CD4-positive, alpha-beta T cell (primary cell): Measurements from ENCODE around the gene TBC1D28. TPM values are rescaled to one million over a fixed set of nuclear protein-coding genes. Genes with fewer than 3 reads are reported as not detected.
"Not testable (repeated sequence)": the region's sequence is repeated elsewhere in the genome, so short reads cannot be mapped to it uniquely, and the experiment has no call there.

Experiments used
- ATAC-seq: fragments of 200-7000 bp; cut with Tn5 transposase; one replicate; pipeline ENCODE4 v1.10.0; 2022; ENCODE audit warnings: mild to moderate bottlenecking; ENCODE audit not compliant: poor library complexity
- CTCF ChIA-PET: fragments of 350-600 bp; sonication (Branson Sonifier 250); formaldehyde crosslinking; loops from one replicate; lab custom pipeline; 2021; ENCODE audit warnings: antibody characterized with exemption, inconsistent platforms; lab: Charles Lee
- POLR2A ChIA-PET: fragments of 350-600 bp; sonication (Branson Sonifier 250); formaldehyde crosslinking; loops from one replicate; lab custom pipeline; 2021; ENCODE audit warnings: antibody characterized with exemption, inconsistent platforms; lab: Charles Lee
- DNase-seq, 14 experiments: peaks; one replicate each; pipeline ENCODE4 v3.0.0-alpha.2; 2013 to 2020; ENCODE audit warnings: mixed read lengths in 2 of 14
- H3K27ac ChIP-seq, 2 donors: one replicate each; pipeline versions ENCODE4 v1.5.1 to v1.7.0; 2013; ENCODE audit warnings: low read length in 2 of 2, low read depth in 1 of 2, mild to moderate bottlenecking in 1 of 2
- H3K27me3 ChIP-seq, 2 experiments: 1 replicate in 1 of 2; 2 replicates in 1 of 2; pipeline versions ENCODE4 v1.6.1 to v1.7.0; 2013; ENCODE audit warnings: low read length in 2 of 2, control low read depth in 1 of 2, mild to moderate bottlenecking in 1 of 2, moderate library complexity in 1 of 2; ENCODE audit not compliant: insufficient read depth in 2 of 2, control insufficient read depth in 1 of 2
- H3K36me3 ChIP-seq: one replicate; pipeline ENCODE4 v1.6.1; 2013; ENCODE audit warnings: low read length, control low read depth; ENCODE audit not compliant: insufficient read depth
- H3K4me1 ChIP-seq: one replicate; pipeline ENCODE4 v1.6.1; 2013; ENCODE audit warnings: low read length, control low read depth; ENCODE audit not compliant: insufficient read depth
- H3K4me3 ChIP-seq: one replicate; pipeline ENCODE4 v1.5.1; 2013; ENCODE audit warnings: mild to moderate bottlenecking, low read length, moderate library complexity
- H3K9me3 ChIP-seq, 2 experiments: 1 replicate in 1 of 2; 2 replicates in 1 of 2; pipeline versions ENCODE4 v1.6.1 to v1.7.0; 2013; ENCODE audit warnings: low read length in 2 of 2, mild to moderate bottlenecking in 2 of 2, control low read depth in 1 of 2, moderate library complexity in 1 of 2; ENCODE audit not compliant: control insufficient read depth in 1 of 2, insufficient read depth in 1 of 2
- H3K27ac Mint-ChIP-seq: one replicate; pipeline ENCODE4 v1.8.0; 2020; ENCODE audit warnings: mixed read lengths
- H3K27me3 Mint-ChIP-seq: one replicate; pipeline ENCODE4 v1.8.0; 2021; ENCODE audit warnings: mixed read lengths
- H3K36me3 Mint-ChIP-seq: one replicate; pipeline ENCODE4 v1.8.0; 2021; ENCODE audit warnings: low read depth, mixed read lengths
- H3K4me1 Mint-ChIP-seq: one replicate; pipeline ENCODE4 v1.8.0; 2021; ENCODE audit warnings: low read depth, mixed read lengths
- H3K4me3 Mint-ChIP-seq: one replicate; pipeline ENCODE4 v1.8.0; 2020; ENCODE audit warnings: mild to moderate bottlenecking, mixed read lengths
- H3K9me3 Mint-ChIP-seq: one replicate; pipeline ENCODE4 v1.8.0; 2020; ENCODE audit warnings: mixed read lengths
- intact Hi-C, 2 experiments: fragments of 100-400 bp; cut with DNase I in 1 of 2; cut with micrococcal nuclease in 1 of 2; formaldehyde crosslinking; loops; one replicate each; pipeline versions ENCODE4 v1.15.1 to v1.9.0; 2023 to 2025; cut with DNase I, micrococcal nuclease
- total RNA-seq, 174 experiments: library from RNA in 2 of 174; stranded (reverse) in 2 of 174; gene quantifications; one replicate each; pipeline ENCODE4 v1.2.3 and lab custom pipeline; 2021 to 2026
- TF ChIP-seq, protein P1 (sequence below): fragments of 200-600 bp; IDR thresholded peaks from one replicate; pipeline ENCODE4 v1.8.0; 2022; ENCODE audit warnings: antibody characterized with exemption, mild to moderate bottlenecking

TBC1D28 gene
- total RNA-seq, 2 experiments from 2014 or later: not detected

DNA sequence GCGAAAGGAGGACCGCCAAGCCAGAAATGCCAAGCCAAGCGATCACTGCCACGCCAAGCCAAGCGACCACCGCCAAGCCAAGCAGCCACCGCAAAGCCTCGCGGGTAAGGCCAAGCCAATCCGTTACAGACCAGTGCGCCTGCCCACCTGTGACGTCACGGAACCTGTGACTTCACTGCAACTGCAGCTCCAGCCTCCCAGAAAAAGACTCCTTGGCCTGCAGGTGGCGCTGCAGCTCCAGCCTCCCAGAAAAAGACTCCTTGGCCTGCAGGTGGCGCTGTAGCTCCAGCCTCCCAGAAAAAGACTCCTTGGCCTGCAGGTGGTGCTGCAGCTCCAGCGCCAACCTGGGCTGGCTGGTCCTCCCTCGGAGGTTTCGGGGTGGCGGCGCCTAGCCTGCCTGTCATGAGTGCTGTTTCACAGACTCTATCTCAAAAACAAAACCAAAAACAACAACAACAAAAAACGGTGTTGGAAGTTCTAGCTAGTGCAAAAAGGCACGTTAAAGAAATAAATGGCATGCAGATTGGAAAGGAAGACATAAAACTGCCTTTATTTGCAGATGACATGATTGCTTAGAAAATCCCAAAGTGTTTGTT is 18.6 kb downstream of the TBC1D28 start:
- peak overlapping the region; percentile 64 for H3K4me3 ChIP-seq
- Mint-ChIP-seq H3K4me3 (peak overlapping the region; percentile 92), H3K4me1 (peaks cover 18% of the 10 kb centered on the region), H3K27ac (peak overlapping the region; percentile 91)
- not testable (repeated sequence) for H3K9me3 ChIP-seq, H3K27me3 Mint-ChIP-seq, H3K27me3 ChIP-seq, H3K9me3 Mint-ChIP-seq, H3K36me3 ChIP-seq, H3K36me3 Mint-ChIP-seq, H3K4me1 ChIP-seq
- POLR2A ChIA-PET: interaction anchor here (0.8 to 1.1 kb wide), 2 partner anchors 72 to 441 kb away, joined by 3 read pairs; no protein-coding TSS in a partner anchor
- intact Hi-C loops: loop anchor here in 1 of 2 experiments (10.0 kb wide), 1 partner anchor 69 kb away; no protein-coding TSS in a partner anchor
- CTCF ChIA-PET: interaction anchor here (0.8 to 1.7 kb wide), 4 partner anchors 72 to 738 kb away, joined by 3 to 6 read pairs (median 4); partner anchors contain the start of gene PRPSAP2
- DNase-seq: peak; percentile 85 to 96 (median 92)
- TF ChIP-seq, protein P1, sequence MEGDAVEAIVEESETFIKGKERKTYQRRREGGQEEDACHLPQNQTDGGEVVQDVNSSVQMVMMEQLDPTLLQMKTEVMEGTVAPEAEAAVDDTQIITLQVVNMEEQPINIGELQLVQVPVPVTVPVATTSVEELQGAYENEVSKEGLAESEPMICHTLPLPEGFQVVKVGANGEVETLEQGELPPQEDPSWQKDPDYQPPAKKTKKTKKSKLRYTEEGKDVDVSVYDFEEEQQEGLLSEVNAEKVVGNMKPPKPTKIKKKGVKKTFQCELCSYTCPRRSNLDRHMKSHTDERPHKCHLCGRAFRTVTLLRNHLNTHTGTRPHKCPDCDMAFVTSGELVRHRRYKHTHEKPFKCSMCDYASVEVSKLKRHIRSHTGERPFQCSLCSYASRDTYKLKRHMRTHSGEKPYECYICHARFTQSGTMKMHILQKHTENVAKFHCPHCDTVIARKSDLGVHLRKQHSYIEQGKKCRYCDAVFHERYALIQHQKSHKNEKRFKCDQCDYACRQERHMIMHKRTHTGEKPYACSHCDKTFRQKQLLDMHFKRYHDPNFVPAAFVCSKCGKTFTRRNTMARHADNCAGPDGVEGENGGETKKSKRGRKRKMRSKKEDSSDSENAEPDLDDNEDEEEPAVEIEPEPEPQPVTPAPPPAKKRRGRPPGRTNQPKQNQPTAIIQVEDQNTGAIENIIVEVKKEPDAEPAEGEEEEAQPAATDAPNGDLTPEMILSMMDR: peak; percentile 100
- peak overlapping the region in 1 of 2 donors; percentile 70 for H3K27ac ChIP-seq
- peak; percentile 93 for ATAC-seq

DNA sequence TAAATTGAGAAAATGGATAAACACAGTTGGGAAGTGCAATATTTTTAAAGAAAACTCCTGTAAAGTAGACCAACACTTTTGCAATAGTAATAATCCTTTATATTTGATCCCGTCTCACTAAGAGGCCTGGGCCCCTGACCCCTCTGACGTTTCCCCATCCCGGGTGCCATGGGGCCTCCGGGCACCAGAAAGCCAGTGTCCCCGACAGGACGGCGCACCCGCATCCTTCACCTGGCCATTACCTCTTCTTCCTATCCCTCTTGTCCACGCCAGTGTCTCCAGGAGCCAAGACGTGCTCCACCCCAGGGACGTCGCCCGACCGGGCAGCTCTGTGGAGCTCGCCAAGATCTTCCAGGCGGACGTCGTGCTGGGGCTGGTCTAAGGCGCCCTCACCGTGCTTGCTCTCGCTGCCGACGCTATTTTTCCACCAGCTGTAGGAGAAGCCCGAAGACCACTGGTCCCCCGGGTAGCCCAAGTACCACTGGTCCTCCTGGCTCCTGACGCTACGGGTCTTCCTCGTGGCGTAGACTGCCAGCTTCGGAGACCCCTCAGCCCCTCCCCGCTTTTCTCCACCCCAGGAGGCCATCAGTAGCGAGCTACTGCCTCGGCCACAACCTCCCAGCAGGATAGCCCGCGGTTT is 19.2 kb downstream of the TBC1D28 start:
- not testable (repeated sequence) for H3K27me3 Mint-ChIP-seq, H3K9me3 Mint-ChIP-seq, H3K9me3 ChIP-seq, H3K27me3 ChIP-seq, H3K4me1 ChIP-seq, H3K36me3 ChIP-seq, H3K36me3 Mint-ChIP-seq
- Mint-ChIP-seq H3K27ac (peak overlapping the region; percentile 91), H3K4me1 (peaks cover 18% of the 10 kb centered on the region), H3K4me3 (peak overlapping the region; percentile 92)
- Histone ChIP-seq H3K27ac (peak overlapping the region in 1 of 2 donors; percentile 70), H3K4me3 (peak overlapping the region; percentile 64)
- ATAC-seq (peak; percentile 43), DNase-seq (peak in 2 of 14 experiments; percentile 48 to 51)
- ChIA-PET POLR2A (interaction anchor here (0.8 kb wide), 1 partner anchor 73 kb away, joined by 3 read pairs; no protein-coding TSS in a partner anchor), CTCF (interaction anchor here (1.1 to 1.7 kb wide), 3 partner anchors 73 to 738 kb away, joined by 3 to 6 read pairs (median 3); no protein-coding TSS in a partner anchor)
- intact Hi-C loops: loop anchor here in 1 of 2 experiments (10.0 kb wide), 1 partner anchor 70 kb away; no protein-coding TSS in a partner anchor

DNA sequence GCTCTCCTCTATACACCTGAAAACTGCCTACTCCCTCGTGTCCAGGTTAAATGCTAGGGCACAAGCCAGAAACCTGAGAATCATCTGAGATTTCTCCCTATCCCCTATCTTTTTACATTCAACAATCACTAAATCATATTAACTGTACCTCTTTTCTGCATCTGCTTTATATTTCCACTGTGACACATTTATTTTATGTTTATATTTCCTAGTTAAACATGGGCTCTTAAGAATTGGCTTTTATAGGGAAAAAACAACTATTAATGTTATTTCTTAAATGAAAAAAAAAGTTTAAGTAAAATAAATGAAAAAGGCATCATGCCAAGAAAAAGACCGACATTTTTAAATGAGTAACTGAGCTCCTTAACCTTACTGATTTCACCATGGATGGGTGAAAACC is 26.6 kb downstream of the TBC1D28 start:
- intact Hi-C loops, ATAC-seq, H3K9me3 Mint-ChIP-seq: not testable (repeated sequence)

DNA sequence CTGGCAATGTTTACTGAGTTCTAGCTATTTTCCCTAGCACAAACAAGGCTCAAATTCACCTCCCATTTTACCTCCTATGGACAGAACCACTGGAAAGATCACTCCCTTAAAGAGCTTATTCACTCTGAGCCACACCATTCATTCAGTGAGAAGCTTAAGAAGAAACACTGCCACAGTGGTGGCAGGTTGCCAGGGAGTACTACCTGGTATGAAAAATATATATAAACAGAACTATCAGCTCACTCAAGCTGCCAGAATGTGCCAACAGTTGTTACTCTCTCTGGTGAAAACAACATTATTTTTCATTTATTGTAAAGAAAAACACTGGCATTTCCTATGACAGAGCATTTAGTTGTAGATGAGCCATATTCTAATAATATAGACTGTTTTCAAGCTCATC is 31.2 kb downstream of the TBC1D28 start:
- H3K4me3 Mint-ChIP-seq, CTCF ChIA-PET, H3K27ac ChIP-seq, POLR2A ChIA-PET, H3K27me3 ChIP-seq, DNase-seq, H3K4me3 ChIP-seq, ATAC-seq, H3K4me1 Mint-ChIP-seq, H3K4me1 ChIP-seq, H3K27ac Mint-ChIP-seq, intact Hi-C loops, H3K36me3 Mint-ChIP-seq, H3K9me3 ChIP-seq, H3K36me3 ChIP-seq, H3K27me3 Mint-ChIP-seq, H3K9me3 Mint-ChIP-seq: not testable (repeated sequence)

More for the DNA sequence above, 26.6 kb downstream of the TBC1D28 start:
- POLR2A ChIA-PET, H3K27ac ChIP-seq, H3K36me3 Mint-ChIP-seq, H3K4me3 Mint-ChIP-seq, DNase-seq, H3K27ac Mint-ChIP-seq, H3K4me1 ChIP-seq, H3K4me3 ChIP-seq, H3K27me3 Mint-ChIP-seq, H3K4me1 Mint-ChIP-seq, CTCF ChIA-PET, H3K27me3 ChIP-seq, H3K36me3 ChIP-seq, H3K9me3 ChIP-seq: not testable (repeated sequence)

DNA sequence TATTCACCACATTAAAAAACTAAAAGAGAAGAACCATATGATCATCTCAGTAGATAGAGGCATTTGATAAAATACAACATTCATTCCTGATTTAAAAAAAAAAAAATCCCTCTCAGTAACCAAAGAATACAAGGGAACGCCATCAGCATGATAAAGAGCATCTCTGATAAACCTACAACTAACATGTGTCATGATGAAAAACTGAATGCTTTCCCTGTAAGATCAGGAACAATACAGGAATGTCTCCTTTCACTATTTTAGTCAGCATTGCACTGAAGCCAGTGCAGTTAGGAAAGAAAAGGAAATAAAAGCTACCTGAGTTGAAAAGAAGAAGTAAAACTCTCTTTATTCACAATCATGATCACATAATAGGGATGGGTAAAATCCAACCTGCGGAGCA is 51.1 kb downstream of the TBC1D28 start:
- H3K4me1 ChIP-seq, intact Hi-C loops, H3K27me3 ChIP-seq, H3K27ac Mint-ChIP-seq, DNase-seq, H3K27ac ChIP-seq, H3K36me3 ChIP-seq, H3K9me3 ChIP-seq, H3K9me3 Mint-ChIP-seq, H3K36me3 Mint-ChIP-seq, ATAC-seq, H3K4me3 Mint-ChIP-seq, POLR2A ChIA-PET, CTCF ChIA-PET, H3K27me3 Mint-ChIP-seq, H3K4me1 Mint-ChIP-seq, H3K4me3 ChIP-seq: not testable (repeated sequence)
